RKO (cell line): ENCODE measurements around the gene ERVW-1.

Experiments used
- DNase-seq: peaks from one replicate; pipeline ENCODE4 v3.0.0-alpha.2; 2016; ENCODE audit warnings: low spot score

Gene ERVW-1

DNA sequence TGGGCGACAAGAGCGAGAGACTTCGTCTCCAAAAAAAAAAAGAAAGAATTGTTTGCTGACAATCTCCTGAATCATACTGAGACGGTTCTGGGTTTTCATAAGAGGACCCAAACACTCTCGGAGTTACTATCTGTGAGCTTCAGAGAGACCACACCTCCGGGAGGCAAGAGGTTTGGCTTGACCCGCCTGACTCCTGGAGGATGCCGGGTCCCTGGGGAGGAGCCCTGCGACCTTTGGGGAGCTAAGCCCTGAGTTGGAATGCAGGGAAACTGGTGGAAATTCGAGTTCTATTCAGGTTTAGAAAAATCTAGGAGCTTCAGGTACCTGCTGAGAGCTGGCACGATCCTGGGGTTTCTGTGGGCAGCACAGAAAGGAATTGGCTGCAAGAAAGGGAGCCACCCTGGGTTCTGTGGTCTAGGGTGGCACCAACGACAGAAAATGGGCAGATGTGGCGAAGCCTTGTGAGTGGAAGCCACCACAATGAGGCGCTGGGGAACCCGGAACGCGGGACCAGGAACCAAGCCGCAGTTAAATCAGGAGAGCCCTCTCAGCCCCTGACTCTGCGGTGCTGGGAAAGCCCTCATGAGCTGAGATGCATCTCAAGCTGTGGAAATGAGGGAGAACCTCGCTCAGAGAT is 52.3 kb downstream of the ERVW-1 start:
- no peak for DNase-seq

DNA sequence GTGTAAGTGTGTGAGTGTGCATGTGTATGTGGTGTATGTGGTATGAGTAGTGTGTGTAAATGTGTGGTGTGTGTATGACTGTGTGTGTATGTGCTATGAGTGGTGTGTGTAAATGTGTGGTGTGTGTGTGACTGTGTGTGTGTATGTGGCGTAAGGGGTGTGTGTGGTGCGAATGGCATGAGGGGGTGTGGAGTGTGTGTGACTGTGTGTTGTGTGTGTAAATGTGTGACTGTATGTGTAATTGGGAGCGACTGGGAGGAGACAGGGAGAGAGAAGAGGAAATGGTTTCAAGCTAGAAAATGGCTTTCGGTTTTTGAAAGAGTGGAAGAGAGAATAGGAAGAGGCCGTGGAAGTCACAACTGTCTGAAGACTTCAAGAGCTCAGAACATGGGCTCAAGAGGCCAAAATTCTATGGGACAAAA is 54.0 kb downstream of the ERVW-1 start:
- DNase-seq: no peak

DNA sequence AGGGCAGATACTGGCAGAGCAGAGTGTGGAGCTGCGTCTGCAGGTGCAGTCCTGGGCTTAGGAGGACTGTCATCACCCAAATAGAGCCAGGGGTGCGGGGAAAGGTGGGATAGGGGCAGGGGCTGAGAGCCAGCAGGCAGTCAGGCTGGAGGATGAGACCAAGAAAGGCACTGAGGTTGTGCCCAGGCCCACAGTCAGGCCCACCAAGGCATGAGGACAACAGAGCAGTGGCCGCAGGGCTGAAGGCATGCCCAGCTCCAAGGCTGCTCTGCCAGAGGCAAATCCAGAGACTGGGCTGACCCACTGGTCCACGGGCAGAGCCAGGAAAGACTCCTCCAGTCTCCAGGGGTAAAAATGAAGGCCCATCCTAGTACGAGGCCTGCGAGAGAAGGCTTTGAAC is 54.8 kb downstream of the ERVW-1 start:
- DNase-seq: no peak

DNA sequence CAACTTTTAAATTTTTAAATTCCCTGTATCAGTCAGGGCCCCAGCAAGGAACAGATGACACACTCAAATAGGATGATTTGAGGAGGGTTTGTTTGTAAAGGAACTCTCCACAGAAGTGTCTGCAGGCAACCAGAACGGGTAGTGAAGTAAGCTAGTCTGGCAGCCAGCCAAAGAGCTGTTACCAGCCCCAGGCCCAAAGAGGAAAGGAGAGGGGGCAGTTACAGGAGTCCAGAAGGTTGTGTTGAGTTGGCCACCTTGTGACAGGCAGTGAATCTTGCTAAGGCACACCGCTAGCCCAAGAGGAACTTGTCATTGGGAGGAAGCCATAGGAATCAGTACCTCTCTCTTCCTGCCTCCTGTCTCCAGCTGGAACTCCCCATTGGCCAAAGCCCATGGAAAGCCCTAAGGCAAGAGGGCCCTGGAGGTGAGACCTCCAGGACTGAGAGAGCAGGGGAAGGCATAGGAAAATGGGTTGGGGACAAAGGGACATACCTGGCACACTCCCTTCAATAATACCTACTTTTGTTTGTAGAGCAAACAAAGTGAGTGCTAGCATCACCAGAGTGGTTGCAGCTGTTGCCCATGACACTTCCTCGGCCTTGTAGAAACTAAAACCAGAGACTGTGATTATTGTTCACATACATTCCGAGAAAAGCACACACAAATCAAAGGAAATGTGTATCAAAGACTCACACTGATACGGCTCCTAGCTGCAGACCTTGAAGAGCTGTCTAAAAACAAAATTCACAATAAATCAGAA is 55.9 kb downstream of the ERVW-1 start:
- no peak for DNase-seq
